Stimulated activated CD8-positive, alpha-beta memory T cell treated with anti-CD3 and anti-CD28 coated beads, Interleukin-7, amount 100 ng/mL, for 24 hours (primary cell): ENCODE measurements around the gene RGS3.
"Not testable (repeated sequence)": the region's sequence is repeated elsewhere in the genome, so short reads cannot be mapped to it uniquely, and the experiment has no call there.

Experiments used
- DNase-seq: peaks from one replicate; pipeline ENCODE4 v3.0.0-alpha.2; 2020; ENCODE audit warnings: low read depth

Gene RGS3

DNA sequence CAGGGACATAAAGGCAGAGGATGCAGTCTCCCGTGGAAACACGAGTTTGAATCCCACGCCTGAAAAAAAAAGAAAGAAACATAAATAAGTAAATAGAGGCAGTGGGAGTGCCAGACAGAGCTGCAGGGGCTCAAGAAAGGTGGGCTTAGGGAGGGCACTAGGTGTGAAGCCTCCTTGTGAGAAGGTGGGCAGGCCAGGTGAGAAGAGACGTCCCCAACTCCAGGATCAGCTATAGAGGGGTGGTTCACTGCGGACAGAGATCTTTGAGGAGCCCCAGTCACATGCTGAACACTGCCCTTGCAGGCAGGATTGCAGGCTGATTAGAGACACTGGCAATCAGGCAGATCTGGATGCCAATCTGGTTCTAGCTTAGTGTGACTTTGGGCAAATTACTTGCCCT lies 172.1 kb downstream of the RGS3 start:
- DNase-seq: no peak

DNA sequence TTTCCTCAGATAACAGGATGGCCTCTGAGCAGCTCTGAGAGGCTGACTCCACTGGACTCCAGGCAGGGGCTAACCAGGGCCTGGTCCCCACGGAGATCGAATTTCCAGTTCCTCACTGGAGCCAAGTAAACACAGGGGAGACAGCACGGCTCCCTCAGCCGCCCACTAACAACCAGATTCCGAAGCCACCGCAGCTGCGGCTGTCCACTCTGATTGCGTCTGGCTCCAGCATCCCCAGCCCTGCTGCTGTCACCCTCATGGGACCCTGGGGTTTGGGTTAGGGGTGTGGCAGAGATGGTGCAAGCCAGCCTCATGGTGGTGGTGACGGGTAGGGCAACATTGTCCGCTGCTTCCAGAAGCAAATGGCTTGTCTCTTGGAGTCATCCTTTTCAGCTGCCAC lies 172.6 kb downstream of the RGS3 start:
- no peak for DNase-seq

- no peak for DNase-seq
These were observed 173.2 kb downstream of the RGS3 start for GRCh38 chr9:113636693-113637092.

- DNase-seq: no peak
These were observed 175.0 kb downstream of the RGS3 start for GRCh38 chr9:113638490-113638889.

- no peak for DNase-seq
These were observed 175.4 kb downstream of the RGS3 start for GRCh38 chr9:113638897-113639296.

- not testable (repeated sequence) for DNase-seq
These were observed 176.0 kb downstream of the RGS3 start for GRCh38 chr9:113639411-113639970.

DNA sequence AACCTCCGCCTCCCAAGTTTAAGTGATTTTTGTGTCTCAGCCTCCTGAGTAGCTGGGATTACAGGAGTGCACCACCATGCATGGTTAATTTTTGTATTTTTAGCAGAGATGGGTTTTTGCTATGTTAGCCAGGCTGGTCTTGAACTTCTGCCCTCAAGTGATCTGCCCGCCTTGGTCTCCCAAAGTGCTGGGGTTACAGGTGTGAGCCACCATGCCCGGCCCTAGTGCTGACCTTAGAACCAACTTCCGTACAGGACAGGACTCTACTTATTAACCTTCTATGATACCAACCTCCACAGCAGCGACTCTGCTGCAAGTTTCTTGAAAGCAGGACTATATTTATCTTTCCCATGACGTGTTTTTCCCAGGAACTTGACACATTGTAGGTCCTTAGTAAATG lies 176.9 kb downstream of the RGS3 start:
- DNase-seq: no peak

DNA sequence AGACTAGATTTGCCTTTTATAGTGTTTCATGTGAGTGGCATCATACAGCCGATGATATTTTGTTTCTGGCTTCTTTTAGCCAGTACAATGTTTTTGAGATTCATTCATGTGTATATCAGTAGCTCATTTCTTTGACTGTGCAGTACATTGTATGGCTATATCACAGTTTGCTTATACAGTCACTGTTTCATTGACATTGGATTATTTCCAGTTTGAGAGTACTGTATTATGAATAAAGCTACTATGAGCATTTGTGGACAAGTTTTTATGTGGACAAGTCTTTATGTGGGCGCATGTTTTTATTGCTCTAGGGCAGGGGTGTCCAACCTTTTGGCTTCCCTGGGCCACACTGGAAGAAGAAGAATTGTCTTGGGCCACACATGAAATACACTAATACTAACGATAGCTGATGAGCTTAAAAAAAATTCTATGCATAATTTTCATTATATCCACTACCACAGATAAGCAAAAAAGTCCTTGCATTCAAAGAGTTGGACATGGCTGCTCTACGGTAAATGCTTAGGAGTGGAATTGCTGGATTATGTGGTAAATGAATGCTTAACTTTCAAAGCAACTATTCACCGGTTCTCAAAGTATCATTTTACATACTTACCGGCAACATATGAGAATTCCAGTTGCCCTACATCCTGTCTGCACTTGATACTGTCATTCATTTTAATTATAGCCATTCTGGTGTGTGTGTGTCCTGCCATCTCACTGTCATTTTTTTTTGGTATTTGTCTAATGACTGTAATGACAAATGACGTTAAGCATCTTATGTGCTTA lies 177.8 kb downstream of the RGS3 start:
- no peak for DNase-seq

DNA sequence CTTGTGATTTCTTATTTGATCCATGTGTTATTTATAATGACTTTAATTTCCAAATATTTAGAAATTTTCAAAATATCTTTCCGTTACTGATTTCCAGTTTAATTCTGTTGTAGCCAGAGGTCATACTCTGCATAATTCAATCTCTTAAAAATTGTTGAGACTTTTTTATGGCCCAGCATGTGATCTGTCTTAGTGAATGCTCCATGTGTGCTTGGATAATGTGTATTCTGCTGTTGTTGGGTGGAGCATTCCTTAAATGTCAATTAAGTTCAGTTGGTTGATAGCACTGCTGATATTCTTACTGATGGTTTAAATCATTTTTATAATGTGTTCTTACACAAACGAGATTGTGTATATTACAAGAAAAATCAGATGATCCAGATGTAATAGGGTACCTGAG lies 180.8 kb downstream of the RGS3 start:
- no peak for DNase-seq

- DNase-seq: no peak
These were observed 181.9 kb downstream of the RGS3 start for GRCh38 chr9:113645227-113645977.

DNA sequence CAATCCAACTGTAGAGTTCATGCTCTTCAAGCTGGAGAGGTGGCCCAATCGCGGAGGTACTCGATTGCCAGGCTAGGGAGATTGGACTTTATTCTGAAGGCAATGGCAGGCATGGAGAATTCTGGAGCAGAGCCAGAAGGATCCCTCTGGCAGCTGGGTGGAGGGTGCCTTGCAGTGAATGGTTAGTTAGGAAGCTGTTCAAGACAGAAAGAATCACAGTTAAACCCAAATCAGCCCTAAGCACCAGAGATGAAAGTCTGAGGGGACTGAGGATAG lies 182.4 kb downstream of the RGS3 start:
- DNase-seq: no peak

GRCh38 chr9:113646491-113646890 lies 183.0 kb downstream of the RGS3 start:
- no peak for DNase-seq
